VCaP (cell line): Measurements from ENCODE around the gene PLCXD1.

Experiments used
- H3K27ac ChIP-seq: fragments of 450-650 bp; 2 replicates; pipeline ENCODE4 v1.5.1; 2017
- TF ChIP-seq, protein P1 (sequence below): fragments of 450-650 bp; conservative IDR thresholded peaks from 2 replicates; pipeline ENCODE4 v1.5.1; 2017; ENCODE audit warnings: mild to moderate bottlenecking, moderate library complexity

Gene PLCXD1

DNA sequence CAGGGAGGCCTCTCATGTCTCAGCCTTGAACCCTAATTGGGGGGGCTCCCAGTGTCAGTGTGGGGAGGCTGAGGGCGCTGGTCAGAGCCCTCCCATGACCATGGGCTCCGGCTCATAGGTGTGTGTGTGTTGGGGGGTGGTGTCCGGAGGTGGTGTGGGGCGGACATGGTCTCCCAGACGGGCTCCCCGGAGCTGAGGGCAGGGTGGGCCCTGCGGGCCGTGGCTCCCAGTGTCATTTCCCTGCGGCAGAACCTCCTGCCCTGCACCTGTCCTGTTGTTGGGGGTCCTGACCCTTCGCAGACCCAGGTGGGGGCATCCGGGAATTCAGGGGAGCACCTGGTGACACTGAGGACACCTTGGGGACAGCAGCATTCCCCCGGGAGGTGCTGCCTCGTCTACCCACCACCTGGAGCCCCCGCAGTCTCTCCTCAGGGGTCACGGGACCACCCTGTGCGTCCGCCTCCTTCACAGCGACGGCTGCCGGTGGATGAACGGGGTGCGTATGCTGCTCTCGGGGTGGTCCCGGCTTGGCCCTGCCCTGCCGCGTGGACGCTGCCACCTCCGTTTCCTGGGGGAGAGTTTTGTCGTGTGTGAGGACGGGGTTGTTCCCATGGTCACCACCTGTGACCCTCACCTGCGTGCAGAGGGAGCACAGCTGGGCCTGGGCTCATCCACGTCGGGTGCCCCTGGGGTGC lies 51.9 kb downstream of the PLCXD1 start:
- H3K27ac ChIP-seq = no peak overlapping the region
- TF ChIP-seq, protein P1, sequence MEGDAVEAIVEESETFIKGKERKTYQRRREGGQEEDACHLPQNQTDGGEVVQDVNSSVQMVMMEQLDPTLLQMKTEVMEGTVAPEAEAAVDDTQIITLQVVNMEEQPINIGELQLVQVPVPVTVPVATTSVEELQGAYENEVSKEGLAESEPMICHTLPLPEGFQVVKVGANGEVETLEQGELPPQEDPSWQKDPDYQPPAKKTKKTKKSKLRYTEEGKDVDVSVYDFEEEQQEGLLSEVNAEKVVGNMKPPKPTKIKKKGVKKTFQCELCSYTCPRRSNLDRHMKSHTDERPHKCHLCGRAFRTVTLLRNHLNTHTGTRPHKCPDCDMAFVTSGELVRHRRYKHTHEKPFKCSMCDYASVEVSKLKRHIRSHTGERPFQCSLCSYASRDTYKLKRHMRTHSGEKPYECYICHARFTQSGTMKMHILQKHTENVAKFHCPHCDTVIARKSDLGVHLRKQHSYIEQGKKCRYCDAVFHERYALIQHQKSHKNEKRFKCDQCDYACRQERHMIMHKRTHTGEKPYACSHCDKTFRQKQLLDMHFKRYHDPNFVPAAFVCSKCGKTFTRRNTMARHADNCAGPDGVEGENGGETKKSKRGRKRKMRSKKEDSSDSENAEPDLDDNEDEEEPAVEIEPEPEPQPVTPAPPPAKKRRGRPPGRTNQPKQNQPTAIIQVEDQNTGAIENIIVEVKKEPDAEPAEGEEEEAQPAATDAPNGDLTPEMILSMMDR = no peak

DNA sequence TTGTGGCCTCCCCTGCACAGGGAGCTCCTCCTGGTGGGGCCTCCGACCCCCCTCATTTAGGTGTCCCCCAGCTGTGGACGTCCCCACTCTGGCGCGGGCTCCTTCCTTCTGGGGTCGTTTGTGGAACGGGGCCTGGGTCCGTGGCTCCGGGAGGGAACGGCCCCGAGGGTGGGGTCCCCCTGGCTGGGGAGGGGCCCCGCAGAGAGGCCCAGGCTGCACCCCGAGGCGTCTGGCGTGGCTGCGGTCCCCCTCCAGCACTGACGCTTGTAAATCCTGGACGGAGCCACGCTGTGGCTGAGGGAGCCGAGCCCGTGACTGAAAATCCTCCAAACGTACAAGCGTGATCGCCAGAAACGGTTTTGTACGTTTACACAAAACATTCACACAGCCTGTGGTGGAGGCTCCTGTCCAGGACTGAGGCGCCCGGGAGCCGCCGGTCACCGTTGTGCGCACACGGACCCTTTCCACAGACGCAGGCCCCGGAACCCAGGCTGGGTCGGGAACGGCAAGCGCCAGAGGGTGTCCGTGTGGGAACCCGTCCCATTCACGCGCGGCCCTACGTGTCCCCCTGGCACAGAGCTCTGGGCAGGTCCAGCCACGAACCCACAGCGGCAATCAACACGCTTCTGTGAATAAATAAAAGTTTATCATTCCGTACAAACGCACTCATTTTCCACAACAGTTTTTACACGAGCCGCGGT lies 52.6 kb downstream of the PLCXD1 start:
- TF ChIP-seq, protein P1 = no peak
- H3K27ac ChIP-seq = no peak overlapping the region

DNA sequence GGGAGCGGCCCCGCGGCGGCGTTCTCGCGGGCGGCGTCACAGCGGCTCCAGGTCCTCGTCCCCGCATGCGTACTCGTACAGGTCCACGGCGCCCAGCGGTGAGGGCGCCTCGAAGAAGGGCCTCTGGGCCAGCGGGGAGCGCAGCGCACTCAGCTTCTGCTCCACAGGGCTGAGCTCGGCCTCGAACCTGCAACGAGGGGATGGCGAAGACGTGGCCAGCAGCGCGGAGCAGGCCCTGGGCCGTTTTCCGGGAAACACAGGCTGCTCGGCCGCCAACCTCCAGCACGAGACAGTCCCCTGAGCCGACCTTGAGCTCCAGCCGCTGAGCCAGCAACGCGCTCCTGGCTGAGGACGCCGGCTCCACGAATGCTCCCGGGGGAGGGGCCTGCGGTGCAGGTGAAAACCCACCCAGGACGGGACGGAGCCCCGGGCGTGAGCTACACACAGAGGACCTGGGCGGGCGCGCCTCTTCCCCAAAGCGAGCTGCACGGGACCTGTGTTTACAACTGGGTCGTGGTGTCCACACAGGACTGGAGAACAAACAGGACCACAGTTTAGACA lies 53.2 kb downstream of the PLCXD1 start:
- H3K27ac ChIP-seq = no peak overlapping the region
- TF ChIP-seq, protein P1 = no peak

DNA sequence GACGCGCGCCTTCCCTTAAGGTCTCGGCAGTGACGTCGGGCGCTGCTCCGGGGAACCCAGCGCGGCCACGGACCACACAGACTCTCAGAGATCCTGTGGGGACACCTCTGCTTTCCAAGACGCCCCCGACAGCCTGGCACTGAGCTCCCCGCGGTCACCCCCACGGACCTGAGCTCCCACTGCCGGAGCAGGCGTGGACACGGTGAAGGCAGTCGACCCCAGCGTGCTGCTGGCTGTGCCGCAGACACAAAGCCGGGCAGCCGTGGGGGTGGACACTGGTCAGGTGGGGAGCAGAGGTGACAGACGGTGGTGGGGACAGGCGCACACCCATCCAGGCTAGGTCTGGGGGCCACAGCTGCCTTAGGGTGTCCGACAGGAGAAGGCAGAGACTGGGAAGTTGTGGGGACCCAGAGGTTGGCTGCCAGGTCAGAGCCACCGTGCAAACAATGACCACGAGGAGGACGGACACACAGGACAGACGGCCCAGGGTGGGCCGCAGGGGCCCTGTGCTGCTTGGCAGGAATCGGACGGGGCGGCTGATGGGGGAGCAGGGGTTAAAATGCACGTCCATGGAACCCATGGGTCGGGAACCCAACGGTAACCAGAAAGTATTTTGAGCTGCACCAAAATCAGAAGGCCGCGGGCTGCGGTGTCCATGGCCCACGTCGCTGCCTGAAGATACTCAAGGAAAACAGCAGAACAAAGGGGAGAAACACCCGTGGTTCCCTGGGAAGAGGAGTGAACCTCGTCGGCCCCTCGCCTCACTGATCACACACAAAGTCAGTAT lies 54.0 kb downstream of the PLCXD1 start:
- TF ChIP-seq, protein P1 = no peak
- no peak overlapping the region for H3K27ac ChIP-seq

DNA sequence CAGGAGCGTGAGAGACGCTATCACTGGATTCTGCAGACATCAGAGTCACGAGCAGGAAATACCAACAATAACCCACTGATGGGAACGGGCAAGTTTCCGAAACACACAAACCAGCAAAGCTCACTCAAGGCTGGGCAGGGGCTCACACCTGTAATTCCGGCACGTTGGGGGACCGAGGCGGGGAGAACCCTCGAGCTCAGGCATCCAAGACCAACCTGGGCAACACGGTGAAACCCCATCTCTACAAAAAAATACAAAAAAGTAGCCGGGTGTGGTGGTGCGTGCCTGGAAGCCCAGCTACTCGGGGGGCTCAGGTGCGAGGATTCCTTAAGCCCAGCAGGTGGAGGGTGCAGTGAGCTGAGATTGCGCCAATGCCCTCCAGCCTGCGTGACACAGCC lies 54.6 kb downstream of the PLCXD1 start:
- TF ChIP-seq, protein P1 = no peak
- no peak overlapping the region for H3K27ac ChIP-seq

DNA sequence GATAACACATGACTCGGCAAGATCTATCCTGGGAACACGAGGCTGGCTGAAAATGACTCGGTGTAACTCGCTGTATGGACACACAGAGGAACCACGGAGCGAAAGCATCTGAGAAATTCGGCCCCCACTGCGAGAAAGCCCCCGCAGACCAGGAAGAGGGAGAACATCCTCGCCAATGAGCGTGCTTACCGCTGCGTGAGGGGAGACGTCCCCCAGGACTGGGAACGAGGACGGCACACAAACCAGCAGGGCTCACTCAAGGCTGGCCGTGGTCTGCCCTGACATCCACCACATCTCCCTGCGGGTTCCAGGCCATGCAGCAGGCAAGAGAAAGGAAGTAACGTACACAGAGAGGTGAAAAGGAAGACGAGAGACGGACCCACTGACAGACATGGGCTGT lies 55.0 kb downstream of the PLCXD1 start:
- TF ChIP-seq, protein P1 = no peak
- H3K27ac ChIP-seq = no peak overlapping the region

DNA sequence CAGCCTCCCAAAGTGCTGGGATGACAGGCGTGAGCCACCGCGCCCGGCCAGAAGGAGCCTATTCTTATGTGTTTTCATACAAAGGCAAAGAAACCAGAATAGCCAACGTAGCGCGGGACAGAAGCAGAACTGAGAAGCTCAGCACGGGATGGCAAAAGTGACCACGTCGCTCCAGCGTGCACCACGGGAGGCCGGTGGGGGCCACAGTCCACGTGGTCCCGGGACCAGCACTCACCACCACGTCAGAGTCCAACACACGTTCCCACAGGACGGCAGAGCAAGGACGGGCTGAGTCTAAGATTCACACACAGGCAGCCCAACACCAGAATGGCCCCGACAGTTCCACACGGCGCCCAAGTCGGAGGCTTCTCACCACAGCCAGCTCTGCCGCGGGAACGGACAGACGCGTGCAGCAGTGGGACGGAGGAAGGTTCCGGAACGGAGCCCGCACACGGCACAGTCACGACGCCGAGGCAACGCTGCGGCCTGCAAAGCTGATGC lies 56.2 kb downstream of the PLCXD1 start:
- no peak overlapping the region for H3K27ac ChIP-seq
- TF ChIP-seq, protein P1 = no peak
